NOMO-1 treated with DMSO at 0.1 percent for 48 hours (cell line): ENCODE data around the gene FNDC10.

Source experiments
- DNase-seq: peaks from one replicate; lab custom pipeline; 2025; ENCODE audit not compliant: unreplicated experiment; lab: John Stamatoyannopoulos, UW

The FNDC10 gene

DNA sequence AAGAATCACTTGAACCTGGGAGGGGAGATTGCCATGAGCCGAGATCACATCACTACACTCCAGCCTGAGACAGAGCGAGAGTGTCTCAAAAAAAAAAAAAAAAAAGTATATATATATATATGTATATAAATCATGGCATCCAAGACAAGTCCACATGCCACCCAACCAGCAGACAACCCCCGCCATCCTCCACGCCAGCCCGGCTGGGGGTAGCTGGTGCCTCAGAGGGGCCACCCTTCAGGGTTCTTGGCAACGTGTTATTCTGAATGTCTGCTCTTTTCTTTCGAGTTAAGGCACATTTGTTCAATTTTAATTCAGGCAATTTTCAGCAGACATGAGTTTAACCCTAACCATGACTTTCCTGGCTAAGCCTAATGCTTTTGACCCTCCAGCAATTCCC lies 49.8 kb downstream of the FNDC10 start:
- DNase-seq = no peak

DNA sequence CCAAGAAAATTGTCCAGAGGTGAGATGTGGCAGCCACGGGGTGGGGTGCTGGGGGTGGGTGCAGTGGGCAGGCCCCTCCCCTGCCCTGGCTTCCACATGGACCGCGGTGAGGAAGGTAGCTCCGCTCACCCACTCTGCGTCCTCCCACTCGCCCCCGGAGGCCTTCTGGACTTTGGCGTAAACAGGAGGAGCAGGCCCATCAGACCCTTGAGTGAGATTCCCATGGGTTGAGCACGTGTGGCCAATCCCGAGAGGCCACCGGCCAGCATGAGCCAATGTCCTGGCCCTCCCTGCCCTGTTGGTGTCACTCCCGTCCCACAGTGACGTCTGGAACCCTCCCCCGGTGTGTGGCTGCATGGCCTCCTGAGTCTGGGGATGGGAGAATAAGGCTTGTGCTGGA lies 51.3 kb downstream of the FNDC10 start:
- no peak for DNase-seq
